ENCODE data around the gene CTU2.

- no peak for TF ChIP-seq CTCF (IDR thresholded peaks at IDR 0.05; ENCODE audit: insufficient read depth, low read depth, low read length)
- no peak for TF ChIP-seq EZH2 (IDR thresholded peaks at IDR 0.05; ENCODE audit: insufficient read depth, low read length)
Measured at GRCh38 chr16:88754109-88754911, 48.0 kb downstream of the CTU2 start.

Data from astrocyte (in vitro differentiated cells and primary cell).